Natural killer cell (primary cell): Measurements from ENCODE around the gene CACFD1. TPM values are rescaled to one million over a fixed set of nuclear protein-coding genes. Genes with fewer than 3 reads are reported as not detected.
A peak's percentile ranks its signal among the peaks of the same experiment; 100 is the strongest.

ENCODE experiments used
- ATAC-seq, 3 donors: fragments of 150-1000 bp in 2 of 3; fragments of 200-7000 bp in 1 of 3; cut with Tn5 transposase; 1 replicate in 1 of 3; 2 replicates in 2 of 3; pipeline ENCODE4 v1.10.0; 2021; ENCODE audit warnings: mild to moderate bottlenecking in 2 of 3, moderate library complexity in 2 of 3
- DNase-seq, 2 donors: peaks; one replicate each; pipeline versions ENCODE4 v3.0.0 to v3.0.0-alpha.2; 2013 to 2021; ENCODE audit warnings: mixed read lengths in 1 of 2
- H3K27ac ChIP-seq: one replicate; pipeline ENCODE4 v1.5.1; 2013; ENCODE audit warnings: mild to moderate bottlenecking, low read length
- H3K27me3 ChIP-seq: one replicate; pipeline ENCODE4 v1.6.1; 2013; ENCODE audit warnings: low read length; ENCODE audit not compliant: control insufficient read depth, insufficient read depth
- H3K36me3 ChIP-seq: one replicate; pipeline ENCODE4 v1.6.1; 2013; ENCODE audit warnings: low read length; ENCODE audit not compliant: control insufficient read depth, insufficient read depth
- H3K4me1 ChIP-seq: one replicate; pipeline ENCODE4 v1.6.1; 2013; ENCODE audit warnings: low read length; ENCODE audit not compliant: control insufficient read depth, insufficient read depth
- H3K4me3 ChIP-seq: one replicate; pipeline ENCODE4 v1.5.1; 2013; ENCODE audit warnings: low read length
- H3K9me3 ChIP-seq: one replicate; pipeline ENCODE4 v1.6.1; 2013; ENCODE audit warnings: low read length; ENCODE audit not compliant: control insufficient read depth, insufficient read depth
- H3K27ac Mint-ChIP-seq, 2 donors: one replicate each; pipeline ENCODE4 v1.8.0; 2022; ENCODE audit warnings: mild to moderate bottlenecking in 2 of 2, mixed read lengths in 2 of 2, moderate library complexity in 1 of 2
- H3K27me3 Mint-ChIP-seq, 2 donors: one replicate each; pipeline ENCODE4 v1.8.0; 2022; ENCODE audit warnings: low read depth in 2 of 2, mixed read lengths in 2 of 2
- H3K36me3 Mint-ChIP-seq: one replicate; pipeline ENCODE4 v1.8.0; 2022; ENCODE audit warnings: mixed read lengths
- H3K4me1 Mint-ChIP-seq, 2 donors: one replicate each; pipeline ENCODE4 v1.8.0; 2022; ENCODE audit warnings: mixed read lengths in 2 of 2
- H3K4me3 Mint-ChIP-seq: one replicate; pipeline ENCODE4 v1.8.0; 2022; ENCODE audit warnings: mild to moderate bottlenecking, moderate library complexity, mixed read lengths
- H3K9me3 Mint-ChIP-seq, 2 donors: one replicate each; pipeline ENCODE4 v1.8.0; 2022; ENCODE audit warnings: mixed read lengths in 2 of 2
- CTCF ChIP-seq: fragments of 200-600 bp; IDR thresholded peaks from one replicate; pipeline ENCODE4 v1.8.0; 2022; ENCODE audit warnings: antibody characterized with exemption
- WGBS: methylation state at CpG from one replicate; pipeline ENCODE4 v1.1.7; 2013; ENCODE audit warnings: missing lambda C conversion rate; ENCODE audit not compliant: insufficient coverage; 5-methylcytosine and 5-hydroxymethylcytosine counted together
- intact Hi-C: fragments of 100-400 bp; cut with micrococcal nuclease; formaldehyde crosslinking; loops from one replicate; pipeline ENCODE4 v1.14.2; 2022
- total RNA-seq, 4 donors: library from RNA; stranded (reverse); fragments of 120-200 nt in 1 of 4; gene quantifications; one replicate each; pipeline versions ENCODE4 v1.2.3 to v1.2.4, GENCODE V29; 2013 to 2022

CACFD1 gene
- total RNA-seq, 3 donors from 2014 or later (not counting 1 experiment from before 2014, with no cell fraction given) = 4.5 to 8.3 (median 5.4) TPM

- peaks cover 4% of the 10 kb centered on the region for H3K36me3 Mint-ChIP-seq
- Histone ChIP-seq H3K27ac (no peak overlapping the region), H3K36me3 (no peaks in the 10 kb centered on the region), H3K4me1 (peaks cover 20% of the 10 kb centered on the region), H3K9me3 (no peaks in the 10 kb centered on the region), H3K27me3 (no peaks in the 10 kb centered on the region), H3K4me3 (no peak overlapping the region)
- no peak for ATAC-seq
- peaks cover 0 to 2% of the 10 kb centered on the region in 2 donors for H3K9me3 Mint-ChIP-seq
- 91% methylated on average over 24 of the region's 24 CpGs for WGBS
- no peak overlapping the region for H3K27ac Mint-ChIP-seq
- H3K4me3 Mint-ChIP-seq = no peak overlapping the region
- no peak for DNase-seq
- H3K4me1 Mint-ChIP-seq = peaks cover 8 to 10% of the 10 kb centered on the region in 2 donors
- TF ChIP-seq CTCF = no peak
- peaks cover 3 to 16% of the 10 kb centered on the region in 2 donors for H3K27me3 Mint-ChIP-seq
- intact Hi-C loops = no loop called here
These were observed 47.6 kb downstream of the CACFD1 start for GRCh38 chr9:133507246-133507965.

GRCh38 chr9:133508046-133508445, 48.3 kb downstream of the CACFD1 start:
- H3K4me3 ChIP-seq = no peak overlapping the region
- Mint-ChIP-seq H3K27me3 (peaks cover 0 to 10% of the 10 kb centered on the region in 2 donors), H3K9me3 (no peaks in the 10 kb centered on the region), H3K36me3 (no peaks in the 10 kb centered on the region), H3K27ac (no peak overlapping the region), H3K4me1 (peaks cover 8 to 10% of the 10 kb centered on the region in 2 donors), H3K4me3 (no peak overlapping the region)
- H3K27me3 ChIP-seq = no peaks in the 10 kb centered on the region
- H3K36me3 ChIP-seq = no peaks in the 10 kb centered on the region
- 88% methylated on average over 8 of the region's 8 CpGs for whole genome bisulfite sequencing
- peaks cover 20% of the 10 kb centered on the region for H3K4me1 ChIP-seq
- DNase-seq = no peak
- no peaks in the 10 kb centered on the region for H3K9me3 ChIP-seq
- no peak overlapping the region for H3K27ac ChIP-seq
- TF ChIP-seq CTCF = no peak
- ATAC-seq = no peak
- intact Hi-C loops = no loop called here

- ATAC-seq (peak in 2 of 3 donors; percentile 30 to 68), DNase-seq (peak in 1 of 2 donors; percentile 55)
- Histone ChIP-seq H3K27me3 (no peaks in the 10 kb centered on the region), H3K4me3 (no peak overlapping the region), H3K9me3 (no peaks in the 10 kb centered on the region), H3K27ac (peak overlapping the region; percentile 11), H3K4me1 (peaks cover 20% of the 10 kb centered on the region), H3K36me3 (no peaks in the 10 kb centered on the region)
- 12% methylated on average over 26 of the region's 26 CpGs for WGBS
- no peaks in the 10 kb centered on the region for H3K9me3 Mint-ChIP-seq
- intact Hi-C loops = no loop called here
- peak overlapping the region in 1 of 2 donors; percentile 73 for H3K27ac Mint-ChIP-seq
- peak overlapping the region; percentile 46 for H3K4me3 Mint-ChIP-seq
- no peak for TF ChIP-seq CTCF
- no peaks in the 10 kb centered on the region for H3K36me3 Mint-ChIP-seq
- H3K4me1 Mint-ChIP-seq = peaks cover 8 to 10% of the 10 kb centered on the region in 2 donors
- no peaks in the 10 kb centered on the region for H3K27me3 Mint-ChIP-seq
These were observed 49.7 kb downstream of the CACFD1 start for GRCh38 chr9:133509179-133510083.
